DMS153 (cell line): ENCODE measurements around the gene ANKRD11.
A peak's percentile ranks its signal among the peaks of the same experiment; 100 is the strongest.
"Not testable (repeated sequence)": the region's sequence is repeated elsewhere in the genome, so short reads cannot be mapped to it uniquely, and the experiment has no call there.

ENCODE experiments used
- DNase-seq: peaks from one replicate; lab custom pipeline; 2025; lab: John Stamatoyannopoulos, UW

ANKRD11 gene

GRCh38 chr16:89363621-89364393, 126.6 kb downstream of the ANKRD11 start:
- no peak for DNase-seq

- not testable (repeated sequence) for DNase-seq
Measured at GRCh38 chr16:89362540-89363223, 127.7 kb downstream of the ANKRD11 start.

GRCh38 chr16:89361751-89362539, 128.4 kb downstream of the ANKRD11 start:
- DNase-seq, result no peak

GRCh38 chr16:89360760-89361435, 129.5 kb downstream of the ANKRD11 start:
- no peak for DNase-seq

GRCh38 chr16:89359264-89360147, 130.9 kb downstream of the ANKRD11 start:
- no peak for DNase-seq

- DNase-seq, result no peak
Measured at GRCh38 chr16:89358030-89359005, 132.0 kb downstream of the ANKRD11 start.

GRCh38 chr16:89357055-89357816, 133.1 kb downstream of the ANKRD11 start:
- DNase-seq, result no peak

GRCh38 chr16:89355686-89356085, 134.7 kb downstream of the ANKRD11 start:
- DNase-seq, result no peak

- DNase-seq, result no peak
Measured at GRCh38 chr16:89355007-89355406, 135.4 kb downstream of the ANKRD11 start.

GRCh38 chr16:89354325-89354724, 136.0 kb downstream of the ANKRD11 start:
- DNase-seq, result no peak

- DNase-seq, result no peak
Measured at GRCh38 chr16:89352091-89352681, 138.2 kb downstream of the ANKRD11 start.

GRCh38 chr16:89351645-89352044, 138.7 kb downstream of the ANKRD11 start:
- DNase-seq, result no peak

- DNase-seq, result no peak
Measured at GRCh38 chr16:89350701-89351380, 139.5 kb downstream of the ANKRD11 start.

- DNase-seq, result no peak
Measured at GRCh38 chr16:89349947-89350633, 140.3 kb downstream of the ANKRD11 start.

- DNase-seq, result no peak
Measured at GRCh38 chr16:89347807-89348206, 142.6 kb downstream of the ANKRD11 start.

- no peak for DNase-seq
Measured at GRCh38 chr16:89346869-89347268, 143.5 kb downstream of the ANKRD11 start.

- peak; percentile 34 for DNase-seq
Measured at GRCh38 chr16:89345642-89346150, 144.7 kb downstream of the ANKRD11 start.
